HEK293 (cell line): ENCODE results near the gene PCBP3.

Experiments used
- CTCF ChIA-PET: fragments of 350-600 bp; formaldehyde crosslinking; extraction: SDS; loops from one replicate; lab custom pipeline; 2021; ENCODE audit warnings: antibody characterized with exemption; lab: Yijun Ruan, JAX
- POLR2A ChIA-PET: fragments of 300-600 bp; formaldehyde crosslinking; extraction: SDS; loops from one replicate; lab custom pipeline; 2020; ENCODE audit warnings: antibody characterized with exemption, inconsistent platforms; lab: Yijun Ruan, JAX
- H3K27ac ChIP-seq: fragments of 200-500 bp; sonication (Bioruptor generic); 2 replicates; pipeline ENCODE4 v1.5.1; 2014; ENCODE audit warnings: low read depth, low read length, control low read depth, inconsistent platforms; ENCODE audit errors: extremely low read depth
- H3K36me3 ChIP-seq, 2 experiments: fragments of 200-500 bp in 1 of 2; sonication (Bioruptor generic) in 1 of 2; 1 replicate in 1 of 2; 2 replicates in 1 of 2; pipeline ENCODE4 v1.5.1; 2014 to 2017; ENCODE audit warnings: inconsistent platforms in 2 of 2, low read length in 2 of 2; ENCODE audit not compliant: control insufficient read depth in 2 of 2, insufficient read depth in 1 of 2
- H3K4me1 ChIP-seq: fragments of 200-500 bp; sonication (Bioruptor generic); 2 replicates; pipeline ENCODE4 v1.5.1; 2014; ENCODE audit warnings: mild to moderate bottlenecking, low read length, inconsistent platforms; ENCODE audit not compliant: control insufficient read depth, insufficient read depth
- H3K4me3 ChIP-seq: 2 replicates; pipeline ENCODE4 v1.5.1; 2011; ENCODE audit warnings: low read depth, mild to moderate bottlenecking, control low read depth, low read length, moderate library complexity
- H3K9me3 ChIP-seq: fragments of 200-500 bp; sonication (Bioruptor generic); 2 replicates; pipeline ENCODE4 v1.5.1; 2014; ENCODE audit warnings: low read depth, low read length, inconsistent platforms; ENCODE audit not compliant: control insufficient read depth, insufficient read depth
- REPIN1 ChIP-seq: fragments of 450-650 bp; formaldehyde crosslinking; IDR thresholded peaks from 2 replicates; pipeline ENCODE4 v1.5.1; 2017; ENCODE audit warnings: missing biosample characterization, missing genetic modification characterization, low read depth
- SALL2 ChIP-seq: fragments of 450-650 bp; formaldehyde crosslinking; IDR thresholded peaks from 2 replicates; pipeline ENCODE4 v1.5.0; 2017; ENCODE audit warnings: missing biosample characterization, mild to moderate bottlenecking, missing genetic modification characterization, borderline replicate concordance
- TCF7L2 ChIP-seq: IDR thresholded peaks from 2 replicates; pipeline ENCODE4 v1.6.1; 2011; ENCODE audit warnings: low read depth, mild to moderate bottlenecking, inconsistent platforms, low read length, moderate library complexity, borderline replicate concordance
- WT1 ChIP-seq: fragments of 450-650 bp; formaldehyde crosslinking; IDR thresholded peaks from 2 replicates; pipeline ENCODE4 v1.5.1; 2016; ENCODE audit warnings: missing biosample characterization, missing genetic modification characterization
- ZBTB48 ChIP-seq: fragments of 450-650 bp; formaldehyde crosslinking; IDR thresholded peaks from 2 replicates; pipeline ENCODE4 v1.5.1; 2016; ENCODE audit warnings: missing biosample characterization, missing genetic modification characterization
- ZIC2 ChIP-seq: fragments of 450-650 bp; formaldehyde crosslinking; IDR thresholded peaks from 2 replicates; pipeline ENCODE4 v1.5.1; 2016; ENCODE audit warnings: missing biosample characterization, missing genetic modification characterization
- ZNF248 ChIP-seq: fragments of 450-650 bp; formaldehyde crosslinking; IDR thresholded peaks from 2 replicates; pipeline ENCODE4 v1.5.1; 2017; ENCODE audit warnings: missing biosample characterization, missing genetic modification characterization
- ZNF26 ChIP-seq: fragments of 450-650 bp; formaldehyde crosslinking; IDR thresholded peaks from 2 replicates; pipeline ENCODE4 v1.5.1; 2016; ENCODE audit warnings: missing biosample characterization, missing genetic modification characterization
- ZNF366 ChIP-seq: fragments of 450-650 bp; formaldehyde crosslinking; conservative IDR thresholded peaks from 2 replicates; pipeline ENCODE4 v1.5.1; 2016; ENCODE audit warnings: missing biosample characterization, missing genetic modification characterization
- ZNF37A ChIP-seq: fragments of 450-650 bp; IDR thresholded peaks from 2 replicates; pipeline ENCODE4 v1.5.1; 2018; ENCODE audit warnings: missing biosample characterization, missing genetic modification characterization
- ZNF416 ChIP-seq: fragments of 450-650 bp; formaldehyde crosslinking; IDR thresholded peaks from 2 replicates; pipeline ENCODE4 v1.5.1; 2016; ENCODE audit warnings: missing biosample characterization, missing genetic modification characterization
- ZNF423 ChIP-seq: fragments of 450-650 bp; formaldehyde crosslinking; IDR thresholded peaks from 2 replicates; pipeline ENCODE4 v1.5.1; 2016; ENCODE audit warnings: missing biosample characterization, missing genetic modification characterization
- ZNF585B ChIP-seq: fragments of 450-650 bp; formaldehyde crosslinking; IDR thresholded peaks from 2 replicates; pipeline ENCODE4 v1.5.1; 2016; ENCODE audit warnings: missing biosample characterization, missing genetic modification characterization
- ZNF610 ChIP-seq: fragments of 450-650 bp; formaldehyde crosslinking; IDR thresholded peaks from 2 replicates; pipeline ENCODE4 v1.5.1; 2016; ENCODE audit warnings: missing biosample characterization, missing genetic modification characterization, borderline replicate concordance
- ZNF624 ChIP-seq: fragments of 450-650 bp; formaldehyde crosslinking; IDR thresholded peaks from 2 replicates; pipeline ENCODE4 v1.5.1; 2017; ENCODE audit warnings: missing biosample characterization, missing genetic modification characterization
- ZNF645 ChIP-seq: fragments of 450-650 bp; formaldehyde crosslinking; IDR thresholded peaks from 2 replicates; pipeline ENCODE4; 2016; ENCODE audit warnings: missing biosample characterization, missing genetic modification characterization
- ZNF707 ChIP-seq: fragments of 450-650 bp; formaldehyde crosslinking; IDR thresholded peaks from 2 replicates; pipeline ENCODE4 v1.5.1; 2016; ENCODE audit warnings: missing biosample characterization, missing genetic modification characterization
- ZNF747 ChIP-seq: fragments of 450-650 bp; formaldehyde crosslinking; IDR thresholded peaks from 2 replicates; pipeline ENCODE4 v1.5.1; 2016; ENCODE audit warnings: missing biosample characterization, missing genetic modification characterization
- ZNF837 ChIP-seq: fragments of 450-650 bp; formaldehyde crosslinking; IDR thresholded peaks from 2 replicates; pipeline ENCODE4 v1.5.1; 2016; ENCODE audit warnings: missing biosample characterization, missing genetic modification characterization
- ZSCAN30 ChIP-seq: fragments of 450-650 bp; IDR thresholded peaks from 2 replicates; pipeline ENCODE4 v1.5.1; 2018; ENCODE audit warnings: missing biosample characterization, mild to moderate bottlenecking, missing genetic modification characterization, moderate library complexity
- TF ChIP-seq, protein P1 (sequence below): fragments of 450-650 bp; formaldehyde crosslinking; IDR thresholded peaks from 2 replicates; pipeline ENCODE4 v1.5.1; 2016; ENCODE audit warnings: missing biosample characterization, missing genetic modification characterization, borderline replicate concordance
- TF ChIP-seq, protein P2 (sequence below): fragments of 450-650 bp; formaldehyde crosslinking; IDR thresholded peaks from 2 replicates; pipeline ENCODE4 v1.5.1; 2016; ENCODE audit warnings: missing biosample characterization, missing genetic modification characterization
- TF ChIP-seq, protein P3 (sequence below): fragments of 450-650 bp; formaldehyde crosslinking; conservative IDR thresholded peaks from 2 replicates; pipeline ENCODE4 v1.5.1; 2016; ENCODE audit warnings: low read depth, missing biosample characterization, missing genetic modification characterization

PCBP3 gene

DNA sequence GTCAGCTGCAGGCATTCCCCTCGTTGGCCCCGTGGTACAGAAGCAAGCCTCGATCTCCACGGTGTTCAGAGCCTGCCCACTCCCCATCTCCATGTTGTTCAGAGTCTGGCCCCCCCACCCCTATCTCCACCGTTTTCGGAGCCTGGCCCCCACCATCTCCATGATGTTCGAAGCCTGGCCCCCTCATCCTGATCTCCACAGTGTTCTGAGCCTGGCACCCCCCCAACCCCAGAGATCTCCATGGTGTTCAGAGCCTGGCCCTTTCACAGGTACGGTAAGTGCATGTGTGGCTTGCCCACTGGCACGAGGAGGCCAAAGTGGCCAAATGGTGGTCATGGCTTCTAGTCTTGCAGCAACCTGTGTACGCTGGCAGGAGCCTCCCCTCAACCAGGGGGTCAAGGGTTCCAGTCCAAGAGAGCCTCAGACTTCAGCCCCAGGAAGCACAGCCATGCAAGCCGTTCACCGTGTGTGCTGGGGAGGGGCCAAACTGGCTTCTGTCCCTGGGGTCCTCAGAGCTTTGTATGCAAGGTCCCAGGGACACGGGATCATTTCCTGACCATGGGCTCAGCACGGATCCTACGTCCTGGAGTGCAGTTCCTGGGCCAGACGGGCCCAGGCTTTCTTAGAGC is 13.3 kb upstream of the PCBP3 start:
- TF ChIP-seq ZNF610 (tag by site-specific recombination) = no peak
- no peak for TF ChIP-seq ZNF747 (tag by site-specific recombination)
- TF ChIP-seq ZSCAN30 (tag by site-specific recombination) = no peak
- TF ChIP-seq, protein P1, sequence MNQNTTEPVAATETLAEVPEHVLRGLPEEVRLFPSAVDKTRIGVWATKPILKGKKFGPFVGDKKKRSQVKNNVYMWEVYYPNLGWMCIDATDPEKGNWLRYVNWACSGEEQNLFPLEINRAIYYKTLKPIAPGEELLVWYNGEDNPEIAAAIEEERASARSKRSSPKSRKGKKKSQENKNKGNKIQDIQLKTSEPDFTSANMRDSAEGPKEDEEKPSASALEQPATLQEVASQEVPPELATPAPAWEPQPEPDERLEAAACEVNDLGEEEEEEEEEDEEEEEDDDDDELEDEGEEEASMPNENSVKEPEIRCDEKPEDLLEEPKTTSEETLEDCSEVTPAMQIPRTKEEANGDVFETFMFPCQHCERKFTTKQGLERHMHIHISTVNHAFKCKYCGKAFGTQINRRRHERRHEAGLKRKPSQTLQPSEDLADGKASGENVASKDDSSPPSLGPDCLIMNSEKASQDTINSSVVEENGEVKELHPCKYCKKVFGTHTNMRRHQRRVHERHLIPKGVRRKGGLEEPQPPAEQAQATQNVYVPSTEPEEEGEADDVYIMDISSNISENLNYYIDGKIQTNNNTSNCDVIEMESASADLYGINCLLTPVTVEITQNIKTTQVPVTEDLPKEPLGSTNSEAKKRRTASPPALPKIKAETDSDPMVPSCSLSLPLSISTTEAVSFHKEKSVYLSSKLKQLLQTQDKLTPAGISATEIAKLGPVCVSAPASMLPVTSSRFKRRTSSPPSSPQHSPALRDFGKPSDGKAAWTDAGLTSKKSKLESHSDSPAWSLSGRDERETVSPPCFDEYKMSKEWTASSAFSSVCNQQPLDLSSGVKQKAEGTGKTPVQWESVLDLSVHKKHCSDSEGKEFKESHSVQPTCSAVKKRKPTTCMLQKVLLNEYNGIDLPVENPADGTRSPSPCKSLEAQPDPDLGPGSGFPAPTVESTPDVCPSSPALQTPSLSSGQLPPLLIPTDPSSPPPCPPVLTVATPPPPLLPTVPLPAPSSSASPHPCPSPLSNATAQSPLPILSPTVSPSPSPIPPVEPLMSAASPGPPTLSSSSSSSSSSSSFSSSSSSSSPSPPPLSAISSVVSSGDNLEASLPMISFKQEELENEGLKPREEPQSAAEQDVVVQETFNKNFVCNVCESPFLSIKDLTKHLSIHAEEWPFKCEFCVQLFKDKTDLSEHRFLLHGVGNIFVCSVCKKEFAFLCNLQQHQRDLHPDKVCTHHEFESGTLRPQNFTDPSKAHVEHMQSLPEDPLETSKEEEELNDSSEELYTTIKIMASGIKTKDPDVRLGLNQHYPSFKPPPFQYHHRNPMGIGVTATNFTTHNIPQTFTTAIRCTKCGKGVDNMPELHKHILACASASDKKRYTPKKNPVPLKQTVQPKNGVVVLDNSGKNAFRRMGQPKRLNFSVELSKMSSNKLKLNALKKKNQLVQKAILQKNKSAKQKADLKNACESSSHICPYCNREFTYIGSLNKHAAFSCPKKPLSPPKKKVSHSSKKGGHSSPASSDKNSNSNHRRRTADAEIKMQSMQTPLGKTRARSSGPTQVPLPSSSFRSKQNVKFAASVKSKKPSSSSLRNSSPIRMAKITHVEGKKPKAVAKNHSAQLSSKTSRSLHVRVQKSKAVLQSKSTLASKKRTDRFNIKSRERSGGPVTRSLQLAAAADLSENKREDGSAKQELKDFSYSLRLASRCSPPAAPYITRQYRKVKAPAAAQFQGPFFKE (tag by site-specific recombination) = no peak
- TF ChIP-seq TCF7L2 = no peak
- no peak for TF ChIP-seq WT1 (tag by site-specific recombination)
- TF ChIP-seq ZNF707 (tag by site-specific recombination) = no peak
- TF ChIP-seq ZBTB48 (tag by site-specific recombination) = no peak
- no peak for TF ChIP-seq ZNF366 (tag by site-specific recombination)
- no peak for TF ChIP-seq SALL2 (tag by site-specific recombination)
- TF ChIP-seq ZNF837 (tag by site-specific recombination) = no peak
- POLR2A ChIA-PET = no interaction called here
- Histone ChIP-seq H3K4me3 (no peak overlapping the region), H3K9me3 (no peaks in the 10 kb centered on the region), H3K4me1 (no peaks in the 10 kb centered on the region), H3K27ac (no peak overlapping the region), H3K36me3 (no peaks in the 10 kb centered on the region)
- CTCF ChIA-PET = no interaction called here

- Histone ChIP-seq H3K4me1 (no peaks in the 10 kb centered on the region), H3K36me3 (no peaks in the 10 kb centered on the region), H3K9me3 (no peaks in the 10 kb centered on the region), H3K27ac (no peak overlapping the region), H3K4me3 (no peak overlapping the region)
- CTCF ChIA-PET = no interaction called here
- POLR2A ChIA-PET = no interaction called here
- no peak for TF ChIP-seq ZNF624 (tag by site-specific recombination)
- no peak for TF ChIP-seq ZNF26
- TF ChIP-seq, protein P2, sequence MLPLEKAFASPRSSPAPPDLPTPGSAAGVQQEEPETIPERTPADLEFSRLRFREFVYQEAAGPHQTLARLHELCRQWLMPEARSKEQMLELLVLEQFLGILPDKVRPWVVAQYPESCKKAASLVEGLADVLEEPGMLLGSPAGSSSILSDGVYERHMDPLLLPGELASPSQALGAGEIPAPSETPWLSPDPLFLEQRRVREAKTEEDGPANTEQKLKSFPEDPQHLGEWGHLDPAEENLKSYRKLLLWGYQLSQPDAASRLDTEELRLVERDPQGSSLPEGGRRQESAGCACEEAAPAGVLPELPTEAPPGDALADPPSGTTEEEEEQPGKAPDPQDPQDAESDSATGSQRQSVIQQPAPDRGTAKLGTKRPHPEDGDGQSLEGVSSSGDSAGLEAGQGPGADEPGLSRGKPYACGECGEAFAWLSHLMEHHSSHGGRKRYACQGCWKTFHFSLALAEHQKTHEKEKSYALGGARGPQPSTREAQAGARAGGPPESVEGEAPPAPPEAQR (tag by site-specific recombination) = no peak
- no peak for TF ChIP-seq ZNF645 (tag by site-specific recombination)
- no peak for TF ChIP-seq ZNF248 (tag by site-specific recombination)
- TF ChIP-seq, protein P3, sequence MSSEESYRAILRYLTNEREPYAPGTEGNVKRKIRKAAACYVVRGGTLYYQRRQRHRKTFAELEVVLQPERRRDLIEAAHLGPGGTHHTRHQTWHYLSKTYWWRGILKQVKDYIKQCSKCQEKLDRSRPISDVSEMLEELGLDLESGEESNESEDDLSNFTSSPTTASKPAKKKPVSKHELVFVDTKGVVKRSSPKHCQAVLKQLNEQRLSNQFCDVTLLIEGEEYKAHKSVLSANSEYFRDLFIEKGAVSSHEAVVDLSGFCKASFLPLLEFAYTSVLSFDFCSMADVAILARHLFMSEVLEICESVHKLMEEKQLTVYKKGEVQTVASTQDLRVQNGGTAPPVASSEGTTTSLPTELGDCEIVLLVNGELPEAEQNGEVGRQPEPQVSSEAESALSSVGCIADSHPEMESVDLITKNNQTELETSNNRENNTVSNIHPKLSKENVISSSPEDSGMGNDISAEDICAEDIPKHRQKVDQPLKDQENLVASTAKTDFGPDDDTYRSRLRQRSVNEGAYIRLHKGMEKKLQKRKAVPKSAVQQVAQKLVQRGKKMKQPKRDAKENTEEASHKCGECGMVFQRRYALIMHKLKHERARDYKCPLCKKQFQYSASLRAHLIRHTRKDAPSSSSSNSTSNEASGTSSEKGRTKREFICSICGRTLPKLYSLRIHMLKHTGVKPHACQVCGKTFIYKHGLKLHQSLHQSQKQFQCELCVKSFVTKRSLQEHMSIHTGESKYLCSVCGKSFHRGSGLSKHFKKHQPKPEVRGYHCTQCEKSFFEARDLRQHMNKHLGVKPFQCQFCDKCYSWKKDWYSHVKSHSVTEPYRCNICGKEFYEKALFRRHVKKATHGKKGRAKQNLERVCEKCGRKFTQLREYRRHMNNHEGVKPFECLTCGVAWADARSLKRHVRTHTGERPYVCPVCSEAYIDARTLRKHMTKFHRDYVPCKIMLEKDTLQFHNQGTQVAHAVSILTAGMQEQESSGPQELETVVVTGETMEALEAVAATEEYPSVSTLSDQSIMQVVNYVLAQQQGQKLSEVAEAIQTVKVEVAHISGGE = no peak
- no peak for TF ChIP-seq ZIC2 (tag by site-specific recombination)
- TF ChIP-seq ZNF423 (tag by site-specific recombination) = no peak
- no peak for TF ChIP-seq ZNF37A
- no peak for TF ChIP-seq ZNF585B (tag by site-specific recombination)
- no peak for TF ChIP-seq REPIN1 (tag by site-specific recombination)
- TF ChIP-seq ZNF416 (tag by site-specific recombination) = no peak
Observed at GRCh38 chr21:45630876-45631275, 12.6 kb upstream of the PCBP3 start.
